Bladder microvascular endothelial cell (primary cell): Measurements from ENCODE around the gene ATG9B. TPM values are rescaled to one million over a fixed set of nuclear protein-coding genes. Genes with fewer than 3 reads are reported as not detected.

Source experiments
- total RNA-seq: library from RNA; depleted of rRNA; stranded (reverse); fragments of >200 nt; gene quantifications from 2 replicates; pipeline ENCODE4 v1.2.3, GENCODE V29; 2014

Gene ATG9B
- 0.19 TPM in 1 of 2 replicates, not detected in the other for total RNA-seq

DNA sequence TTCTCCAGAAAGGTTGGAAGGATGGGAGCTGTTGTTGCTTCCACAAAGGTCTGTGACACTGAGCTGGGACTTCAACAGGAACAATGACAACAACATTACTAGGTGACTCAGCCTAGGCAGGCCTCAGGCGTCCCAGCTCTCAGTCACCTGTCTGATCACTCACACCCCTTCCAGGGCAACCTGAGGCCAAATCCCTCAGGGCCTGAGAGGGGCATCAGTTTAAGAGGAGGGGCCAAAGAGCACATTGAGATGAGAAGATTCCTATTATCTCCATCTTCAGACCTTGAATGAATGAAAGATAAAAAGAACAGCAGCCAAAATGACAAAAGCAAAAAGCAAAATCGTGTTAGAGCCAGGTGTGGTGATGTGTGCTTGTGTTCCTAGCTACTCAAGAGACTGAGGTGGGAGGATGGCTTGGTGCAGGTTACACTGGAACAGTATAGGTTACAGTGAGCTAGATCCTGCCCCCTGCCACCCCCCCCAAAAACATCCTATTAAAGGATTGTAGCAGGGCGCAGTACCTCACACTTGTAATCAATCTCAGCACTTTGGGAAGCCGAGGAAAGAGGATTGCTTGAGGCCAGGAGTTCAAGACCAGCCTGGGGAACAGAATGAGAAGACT lies at the start of gene ATG9B:
TSS of gene ATG9B (minus strand) at position 60 of the 622 bp plus-strand sequence. CDS start 71 bp downstream, outside the sequence.

GRCh38 chr7:151059367-151060112 lies 35.2 kb upstream of the ATG9B start, which contains the start of gene SLC4A2:
Gene SLC4A2 (plus strand): TSS chr7:151059589. CDS start chr7:151061988, 2,399 bp downstream.

GRCh38 chr7:151057506-151057988 lies 33.3 kb upstream of the ATG9B start, which contains the start of gene CDK5:
Gene CDK5 (minus strand): TSS chr7:151057897. CDS start chr7:151057848, 49 bp downstream.

DNA sequence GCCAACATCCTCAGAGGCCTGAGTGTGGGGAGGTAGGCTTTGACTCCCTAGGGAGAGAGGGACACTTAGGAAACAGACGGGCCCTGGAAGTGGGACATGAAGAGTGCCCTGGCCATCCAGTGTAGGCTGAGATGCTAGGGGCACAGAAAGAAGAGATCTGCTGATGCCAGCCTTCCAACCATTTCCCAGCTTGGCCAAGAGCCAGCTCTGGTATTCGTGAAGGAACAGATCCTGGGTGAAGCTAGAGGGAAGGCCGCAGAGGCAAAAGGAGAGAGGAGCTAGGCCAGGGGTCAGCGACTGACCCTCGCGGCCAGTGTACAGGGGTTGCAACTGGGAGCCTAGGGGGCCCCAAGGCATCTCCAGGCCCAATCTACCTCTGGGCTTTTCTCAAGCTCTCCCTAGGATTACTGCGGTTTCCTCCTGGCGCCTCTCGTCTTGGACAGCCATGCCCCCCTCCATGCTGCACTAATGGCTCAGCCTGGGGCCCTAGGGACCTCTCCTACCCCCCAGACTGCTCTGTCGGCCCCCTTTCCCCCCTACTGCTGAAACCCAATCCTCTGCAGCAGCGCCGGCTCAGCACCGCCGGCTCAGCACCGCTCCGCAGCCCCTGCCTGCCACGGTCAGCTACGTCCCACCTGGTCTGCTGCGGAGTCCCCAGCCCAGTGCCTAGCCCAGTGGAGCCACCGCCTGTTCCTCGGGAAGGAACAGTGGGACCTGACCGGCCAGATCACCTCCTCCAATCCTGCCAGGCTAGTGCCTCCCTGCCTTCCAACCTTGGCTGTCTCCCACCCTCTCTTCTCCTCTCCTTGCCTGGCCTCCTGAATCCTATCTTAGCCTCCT lies 23.9 kb upstream of the ATG9B start, which contains the start of gene ASIC3:
TSS of gene ASIC3 (plus strand) at position 556 of the 840 bp plus-strand sequence. CDS start 355 bp downstream, outside the sequence.

DNA sequence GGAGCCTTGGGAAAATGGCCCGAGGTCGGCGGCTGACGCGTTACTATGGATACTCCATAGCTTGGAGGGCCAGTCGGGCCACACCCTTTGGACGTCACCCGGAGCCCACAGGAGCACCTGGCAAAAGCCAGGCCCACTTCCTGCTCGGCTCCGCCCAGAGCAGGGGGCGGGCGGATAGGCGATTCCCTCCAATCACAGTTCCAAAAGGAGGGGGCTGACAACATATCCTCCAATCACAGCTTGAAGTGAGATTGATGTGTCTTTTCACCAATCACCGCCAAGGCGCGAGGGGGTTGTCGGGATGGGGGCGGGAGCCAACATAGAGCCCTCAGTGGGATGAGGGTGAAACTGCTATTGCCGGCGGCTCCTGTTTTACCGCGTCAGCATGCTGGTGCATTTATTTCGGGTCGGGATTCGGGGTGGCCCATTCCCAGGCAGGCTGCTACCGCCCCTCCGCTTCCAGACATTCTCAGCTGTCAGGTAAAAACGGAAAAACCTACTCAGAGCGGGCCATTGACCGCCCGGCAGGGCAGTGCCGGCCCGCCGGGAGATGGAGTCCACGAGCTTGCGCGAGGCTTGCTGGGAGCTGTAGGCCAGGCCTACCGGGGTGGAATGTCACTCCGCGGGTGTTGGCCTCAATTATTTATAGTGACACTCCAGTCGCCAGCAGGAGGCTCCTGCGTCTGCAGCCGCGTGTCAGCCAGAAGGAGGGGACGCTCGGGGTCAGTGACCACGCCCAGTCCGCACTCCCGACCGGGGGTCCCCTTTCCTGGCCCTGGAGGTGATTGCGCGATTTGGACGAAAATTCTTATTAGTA lies 4.0 kb upstream of the ATG9B start, which contains the start of gene ABCB8:
TSS of gene ABCB8 (plus strand) at position 320 of the 817 bp plus-strand sequence. CDS start at position 386, 66 bp downstream.

GRCh38 chr7:150990416-150991186 lies 33.7 kb downstream of the ATG9B start, which contains the start of gene NOS3:
Gene NOS3 (plus strand): TSS chr7:150991017. CDS start chr7:150993804, 2,787 bp downstream.

GRCh38 chr7:150978126-150978789 lies 46.0 kb downstream of the ATG9B start, which contains the start of gene KCNH2:
Gene KCNH2 (minus strand): TSS chr7:150978321. CDS start chr7:150977913, 408 bp downstream.

Other genes starting within 250 kb of the ATG9B start
- gene TMEM176B, start 224.1 kb downstream of the ATG9B start, total RNA-seq, result not detected in 2 replicates
- gene TMEM176A, start 223.7 kb downstream of the ATG9B start, total RNA-seq, result 0.25 TPM in 1 of 2 replicates, not detected in the other
- not detected in 2 replicates for gene AOC1, start 172.0 kb downstream of the ATG9B start, total RNA-seq
- 0.06 TPM in 1 of 2 replicates, not detected in the other for gene KCNH2, start 46.2 kb downstream of the ATG9B start, total RNA-seq
- 20.9 and 58.7 TPM in 2 replicates for gene NOS3, start 33.5 kb downstream of the ATG9B start, total RNA-seq
- 14.6 and 26.1 TPM in 2 replicates for gene ABCB8, start 4.0 kb upstream of the ATG9B start, total RNA-seq
- gene ASIC3, start 24.0 kb upstream of the ATG9B start, total RNA-seq, result 0.16 and 0.44 TPM in 2 replicates
- 16.8 and 18.6 TPM in 2 replicates for gene CDK5, start 33.4 kb upstream of the ATG9B start, total RNA-seq
- 59.6 and 131 TPM in 2 replicates for gene SLC4A2, start 35.1 kb upstream of the ATG9B start, total RNA-seq
- gene FASTK, start 56.3 kb upstream of the ATG9B start, total RNA-seq, result 38.2 and 54.8 TPM in 2 replicates
- gene TMUB1, start 59.0 kb upstream of the ATG9B start, total RNA-seq, result 16.5 and 16.8 TPM in 2 replicates
- 51.2 and 63.9 TPM in 2 replicates for gene AGAP3, start 62.0 kb upstream of the ATG9B start, total RNA-seq
- gene GBX1, start 143.2 kb upstream of the ATG9B start, total RNA-seq, result not detected in 2 replicates
- not detected in 2 replicates for gene ASB10, start 162.8 kb upstream of the ATG9B start, total RNA-seq
- gene H2BK1, start 186.0 kb upstream of the ATG9B start, total RNA-seq, result not detected in 2 replicates
- gene ABCF2, start 202.7 kb upstream of the ATG9B start, total RNA-seq, result 44.2 and 53.0 TPM in 2 replicates
- gene CHPF2, start 208.0 kb upstream of the ATG9B start, total RNA-seq, result 28.3 and 62.9 TPM in 2 replicates
- 0.97 and 1.9 TPM in 2 replicates for gene SMARCD3, start 224.2 kb upstream of the ATG9B start, total RNA-seq